Kidney epithelial cell (primary cell): ENCODE measurements around the gene CARS1. TPM values are rescaled to one million over a fixed set of nuclear protein-coding genes. Genes with fewer than 3 reads are reported as not detected.

Experiments used
- DNase-seq: peaks from one replicate; pipeline ENCODE4 v3.0.0-alpha.2; 2010; ENCODE audit warnings: low read depth
- H3K27me3 ChIP-seq: 2 replicates; pipeline ENCODE4 v1.6.0; 2011; ENCODE audit warnings: low read length; ENCODE audit not compliant: control insufficient read depth, insufficient read depth
- H3K36me3 ChIP-seq: 2 replicates; pipeline ENCODE4 v1.5.1; 2011; ENCODE audit warnings: low read length; ENCODE audit not compliant: control insufficient read depth, insufficient read depth
- H3K4me3 ChIP-seq: 2 replicates; pipeline ENCODE4 v1.5.1; 2011; ENCODE audit warnings: low read depth, mild to moderate bottlenecking, control low read depth, low read length
- CTCF ChIP-seq: IDR thresholded peaks from 2 replicates; pipeline ENCODE4 v1.5.1; 2011; ENCODE audit warnings: mild to moderate bottlenecking, moderate library complexity, low read length, control low read depth, inconsistent platforms; ENCODE audit not compliant: insufficient read depth, poor library complexity, severe bottlenecking
- total RNA-seq: library from RNA; depleted of rRNA; stranded (reverse); fragments of >200 nt; gene quantifications from 2 replicates; pipeline ENCODE4 v1.2.3, GENCODE V29; 2015

CARS1 gene
- total RNA-seq, 1 donor from 2014 or later = 98.3 TPM

GRCh38 chr11:3011891-3012885, 45.0 kb downstream of the CARS1 start:
- H3K27me3 ChIP-seq = no peaks in the 10 kb centered on the region
- no peak for DNase-seq
- no peak overlapping the region for H3K4me3 ChIP-seq
- no peak for TF ChIP-seq CTCF
- peaks cover 6% of the 10 kb centered on the region for H3K36me3 ChIP-seq

GRCh38 chr11:3010521-3011275, 46.5 kb downstream of the CARS1 start:
- Histone ChIP-seq H3K4me3 (no peak overlapping the region), H3K36me3 (peaks cover 6% of the 10 kb centered on the region), H3K27me3 (no peaks in the 10 kb centered on the region)
- DNase-seq = no peak
- TF ChIP-seq CTCF = no peak

- no peak for DNase-seq
- no peak for TF ChIP-seq CTCF
- Histone ChIP-seq H3K4me3 (no peak overlapping the region), H3K36me3 (peaks cover 6% of the 10 kb centered on the region), H3K27me3 (no peaks in the 10 kb centered on the region)
Measured at GRCh38 chr11:3010004-3010403, 47.2 kb downstream of the CARS1 start.

GRCh38 chr11:3009481-3009880, 47.7 kb downstream of the CARS1 start:
- H3K27me3 ChIP-seq = no peaks in the 10 kb centered on the region
- no peak for DNase-seq
- H3K36me3 ChIP-seq = peaks cover 6% of the 10 kb centered on the region
- no peak for TF ChIP-seq CTCF
- H3K4me3 ChIP-seq = no peak overlapping the region

GRCh38 chr11:3008746-3009336, 48.4 kb downstream of the CARS1 start:
- peaks cover 4% of the 10 kb centered on the region for H3K36me3 ChIP-seq
- H3K27me3 ChIP-seq = no peaks in the 10 kb centered on the region
- no peak for TF ChIP-seq CTCF
- DNase-seq = no peak
- no peak overlapping the region for H3K4me3 ChIP-seq
